ENCODE data around the gene COL25A1.

The COL25A1 gene

GRCh38 chr4:109213056-109213455 is 89.4 kb downstream of the COL25A1 start:
- H3K4me3 ChIP-seq (ENCODE audit: control insufficient read depth, low read depth, low read length) = no peak overlapping the region
- no peak for TF ChIP-seq CTCF (conservative IDR thresholded peaks at IDR 0.05; ENCODE audit: control insufficient read depth, insufficient read depth, low read depth, low read length)
- no peak for DNase-seq (ENCODE audit: low read depth)

GRCh38 chr4:109211671-109212070 is 90.8 kb downstream of the COL25A1 start:
- no peak overlapping the region for H3K4me3 ChIP-seq (ENCODE audit: control insufficient read depth, low read depth, low read length)
- no peak for TF ChIP-seq CTCF (conservative IDR thresholded peaks at IDR 0.05; ENCODE audit: control insufficient read depth, insufficient read depth, low read depth, low read length)
- DNase-seq (ENCODE audit: low read depth) = no peak

- H3K4me3 ChIP-seq (ENCODE audit: control insufficient read depth, low read depth, low read length) = no peak overlapping the region
- no peak for DNase-seq (ENCODE audit: low read depth)
- TF ChIP-seq CTCF (conservative IDR thresholded peaks at IDR 0.05; ENCODE audit: control insufficient read depth, insufficient read depth, low read depth, low read length) = no peak
Measured at GRCh38 chr4:109209647-109210046, 92.8 kb downstream of the COL25A1 start.

- no peak for TF ChIP-seq CTCF (conservative IDR thresholded peaks at IDR 0.05; ENCODE audit: control insufficient read depth, insufficient read depth, low read depth, low read length)
- no peak overlapping the region for H3K4me3 ChIP-seq (ENCODE audit: control insufficient read depth, low read depth, low read length)
- DNase-seq (ENCODE audit: low read depth) = no peak
Measured at GRCh38 chr4:109207898-109208297, 94.6 kb downstream of the COL25A1 start.

GRCh38 chr4:109207061-109207460 is 95.4 kb downstream of the COL25A1 start:
- no peak for TF ChIP-seq CTCF (conservative IDR thresholded peaks at IDR 0.05; ENCODE audit: control insufficient read depth, insufficient read depth, low read depth, low read length)
- peak; percentile 75 for DNase-seq (ENCODE audit: low read depth)
- no peak overlapping the region for H3K4me3 ChIP-seq (ENCODE audit: control insufficient read depth, low read depth, low read length)

GRCh38 chr4:109206620-109207019 is 95.8 kb downstream of the COL25A1 start:
- TF ChIP-seq CTCF (conservative IDR thresholded peaks at IDR 0.05; ENCODE audit: control insufficient read depth, insufficient read depth, low read depth, low read length) = no peak
- peak; percentile 25 for DNase-seq (ENCODE audit: low read depth)
- H3K4me3 ChIP-seq (ENCODE audit: control insufficient read depth, low read depth, low read length) = no peak overlapping the region

GRCh38 chr4:109205186-109205585 is 97.3 kb downstream of the COL25A1 start:
- DNase-seq (ENCODE audit: low read depth) = no peak
- no peak overlapping the region for H3K4me3 ChIP-seq (ENCODE audit: control insufficient read depth, low read depth, low read length)
- no peak for TF ChIP-seq CTCF (conservative IDR thresholded peaks at IDR 0.05; ENCODE audit: control insufficient read depth, insufficient read depth, low read depth, low read length)

Data from fibroblast of mammary gland (primary cell).